GM21825 (cell line): Measurements from ENCODE around the gene SHROOM1.

Experiments used
- ATAC-seq: cut with Tn5 transposase; IDR thresholded peaks from one replicate; pipeline ENCODE4 v1.9.1; 2021; ENCODE audit warnings: mild to moderate bottlenecking, moderate library complexity; ENCODE audit not compliant: unreplicated experiment

SHROOM1 gene

DNA sequence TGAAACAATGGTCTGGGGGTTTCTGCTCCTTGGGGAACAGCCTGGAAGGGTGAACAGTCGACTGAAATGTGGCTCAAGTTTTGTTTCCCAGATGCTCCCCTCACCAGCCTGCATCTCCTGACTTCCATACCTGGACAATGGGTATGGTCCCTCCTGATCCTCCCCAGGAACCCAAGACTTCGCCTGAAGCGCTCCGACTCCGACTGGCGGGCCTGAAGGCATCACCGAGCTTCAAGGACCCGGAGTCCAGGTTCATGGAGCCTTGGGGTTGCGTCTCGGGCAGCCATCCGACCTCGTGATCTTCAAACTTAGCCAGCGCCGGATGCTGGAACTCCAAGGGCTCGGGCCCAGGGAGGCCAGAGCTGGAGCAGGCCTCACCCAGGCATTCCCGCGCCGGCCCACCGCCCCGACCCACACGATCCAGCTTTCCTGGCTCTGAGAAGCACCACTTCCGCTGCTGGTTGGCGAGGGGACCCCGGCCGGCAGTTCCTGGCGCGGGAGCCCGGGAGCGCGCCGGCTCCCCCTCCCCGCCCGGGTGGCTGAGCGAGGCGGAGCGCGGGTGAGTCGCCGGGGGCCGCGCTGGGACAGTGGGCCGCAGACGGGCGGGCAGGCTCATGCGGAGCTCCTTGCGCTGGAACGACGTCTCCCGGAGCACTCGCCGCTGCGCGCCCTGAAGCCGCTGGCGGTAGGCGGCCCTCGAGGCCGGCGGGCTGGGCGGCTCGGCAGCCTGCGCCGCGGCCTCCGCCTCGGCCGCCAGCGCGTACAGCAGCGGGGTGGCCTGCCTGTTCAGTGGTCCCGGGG lies 5.2 kb downstream of the SHROOM1 start:
- no peak for ATAC-seq

DNA sequence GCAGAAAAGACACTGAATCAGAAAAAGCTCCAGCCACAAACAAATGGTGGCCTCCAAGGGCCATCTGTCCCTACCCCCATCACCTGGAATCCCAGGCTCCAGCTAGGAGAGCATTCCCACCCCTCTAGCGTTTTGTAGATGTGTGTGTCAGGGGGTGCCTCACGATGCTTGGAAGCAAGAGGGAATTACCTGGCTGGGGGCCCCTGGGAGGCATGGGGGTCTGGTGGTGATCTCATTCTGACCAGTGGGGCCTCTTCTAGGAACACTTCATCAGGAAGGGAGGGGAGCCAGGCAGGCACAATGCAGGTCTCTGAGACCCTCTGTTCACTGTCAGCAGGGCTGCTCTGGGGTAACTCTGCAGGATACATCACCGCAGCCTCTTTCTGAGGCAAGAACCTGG lies 6.0 kb downstream of the SHROOM1 start:
- ATAC-seq, result no peak

GRCh38 chr5:132823481-132824050 lies 6.9 kb downstream of the SHROOM1 start:
- ATAC-seq, result no peak

GRCh38 chr5:132822650-132823480 lies 7.6 kb downstream of the SHROOM1 start:
- ATAC-seq, result no peak

DNA sequence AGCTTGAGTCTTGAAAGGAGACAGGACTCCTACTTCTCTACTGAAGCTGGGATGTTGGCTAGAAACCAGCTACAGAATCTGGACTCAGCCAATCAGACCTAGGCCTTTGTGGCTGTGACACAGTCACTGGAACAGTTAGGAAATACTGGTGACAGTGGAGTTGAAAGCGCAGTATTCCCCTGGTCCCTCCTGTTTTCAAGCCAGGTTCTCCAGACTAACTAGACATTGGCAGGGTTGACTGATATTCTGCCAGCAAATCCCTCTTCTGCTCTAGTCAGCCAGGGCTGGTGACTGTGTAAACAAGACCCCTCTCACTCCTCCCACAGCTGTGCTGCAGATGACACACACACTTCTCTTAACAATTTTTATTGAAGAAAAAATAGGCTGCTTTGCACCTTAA lies 8.7 kb downstream of the SHROOM1 start:
- ATAC-seq, result no peak

- ATAC-seq, result no peak
These were observed 9.1 kb downstream of the SHROOM1 start for GRCh38 chr5:132821350-132821749.

GRCh38 chr5:132820162-132820754 lies 10.2 kb downstream of the SHROOM1 start:
- peak; percentile 74 for ATAC-seq

GRCh38 chr5:132819468-132819867 lies 11.0 kb downstream of the SHROOM1 start:
- ATAC-seq, result no peak

DNA sequence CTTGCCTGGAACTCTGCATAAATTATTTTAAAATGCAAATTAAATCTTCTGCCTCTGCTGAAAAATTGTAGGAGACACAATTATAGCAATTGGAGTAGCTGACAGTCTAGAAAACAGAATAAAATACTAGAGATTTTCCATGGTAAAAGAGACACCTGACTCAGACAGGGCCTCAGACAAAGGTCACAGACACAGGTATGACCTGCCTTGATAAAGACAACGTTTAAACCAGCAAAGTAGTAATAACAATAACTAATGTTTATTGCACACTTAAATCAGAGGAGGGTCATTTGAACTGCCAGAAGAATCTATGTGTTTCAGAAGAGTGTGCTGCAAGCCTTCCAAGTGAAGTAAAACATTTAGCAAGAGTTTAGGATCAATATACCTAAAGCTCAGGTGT lies 13.4 kb downstream of the SHROOM1 start:
- ATAC-seq, result no peak

DNA sequence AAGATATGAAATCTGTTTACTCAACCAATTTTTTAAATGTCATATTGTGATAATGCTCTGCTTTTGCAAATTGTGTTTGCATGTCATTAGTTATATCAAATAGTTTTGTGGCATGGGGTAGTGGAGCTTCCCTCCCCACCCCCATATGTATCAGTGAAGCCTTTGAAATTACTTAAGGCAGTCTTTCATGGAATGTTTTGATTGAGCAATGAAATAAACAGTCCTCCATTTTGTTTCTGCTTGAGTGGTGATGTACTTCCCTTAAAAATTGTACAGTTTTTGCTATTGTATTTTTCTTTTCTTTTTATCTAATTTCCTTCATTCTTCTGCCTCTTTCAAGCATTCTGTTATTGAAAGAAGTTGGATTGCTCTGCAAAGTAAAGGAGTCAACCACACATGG lies 13.9 kb downstream of the SHROOM1 start:
- ATAC-seq, result no peak

- ATAC-seq, result no peak
These were observed 14.4 kb downstream of the SHROOM1 start for GRCh38 chr5:132816083-132816482.

GRCh38 chr5:132815454-132815853 lies 15.0 kb downstream of the SHROOM1 start:
- no peak for ATAC-seq

DNA sequence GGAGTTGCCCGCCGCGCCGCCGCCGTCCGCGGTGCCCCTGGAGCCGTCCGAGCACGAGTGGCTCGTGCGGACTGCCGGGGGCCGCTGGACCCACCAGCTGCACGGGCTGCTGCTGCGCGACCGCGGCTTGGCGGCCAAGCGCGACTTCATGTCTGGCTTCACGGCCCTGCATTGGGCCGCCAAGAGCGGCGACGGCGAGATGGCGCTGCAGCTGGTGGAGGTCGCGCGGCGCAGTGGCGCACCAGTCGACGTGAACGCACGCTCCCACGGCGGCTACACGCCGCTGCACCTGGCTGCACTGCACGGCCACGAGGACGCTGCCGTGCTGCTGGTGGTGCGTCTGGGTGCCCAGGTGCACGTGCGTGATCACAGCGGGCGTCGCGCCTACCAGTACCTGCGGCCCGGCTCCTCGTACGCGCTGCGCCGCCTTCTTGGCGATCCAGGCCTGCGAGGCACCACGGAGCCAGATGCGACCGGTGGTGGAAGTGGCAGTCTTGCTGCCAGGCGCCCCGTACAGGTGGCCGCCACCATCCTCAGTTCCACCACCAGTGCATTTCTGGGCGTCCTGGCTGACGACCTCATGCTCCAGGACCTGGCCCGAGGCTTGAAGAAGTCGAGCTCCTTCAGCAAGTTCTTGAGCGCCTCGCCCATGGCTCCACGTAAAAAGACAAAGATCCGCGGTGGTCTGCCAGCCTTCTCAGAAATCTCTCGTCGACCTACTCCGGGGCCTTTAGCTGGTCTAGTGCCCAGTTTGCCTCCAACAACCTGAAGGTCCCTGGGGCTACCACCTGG lies 15.7 kb downstream of the SHROOM1 start:
- ATAC-seq, result no peak

DNA sequence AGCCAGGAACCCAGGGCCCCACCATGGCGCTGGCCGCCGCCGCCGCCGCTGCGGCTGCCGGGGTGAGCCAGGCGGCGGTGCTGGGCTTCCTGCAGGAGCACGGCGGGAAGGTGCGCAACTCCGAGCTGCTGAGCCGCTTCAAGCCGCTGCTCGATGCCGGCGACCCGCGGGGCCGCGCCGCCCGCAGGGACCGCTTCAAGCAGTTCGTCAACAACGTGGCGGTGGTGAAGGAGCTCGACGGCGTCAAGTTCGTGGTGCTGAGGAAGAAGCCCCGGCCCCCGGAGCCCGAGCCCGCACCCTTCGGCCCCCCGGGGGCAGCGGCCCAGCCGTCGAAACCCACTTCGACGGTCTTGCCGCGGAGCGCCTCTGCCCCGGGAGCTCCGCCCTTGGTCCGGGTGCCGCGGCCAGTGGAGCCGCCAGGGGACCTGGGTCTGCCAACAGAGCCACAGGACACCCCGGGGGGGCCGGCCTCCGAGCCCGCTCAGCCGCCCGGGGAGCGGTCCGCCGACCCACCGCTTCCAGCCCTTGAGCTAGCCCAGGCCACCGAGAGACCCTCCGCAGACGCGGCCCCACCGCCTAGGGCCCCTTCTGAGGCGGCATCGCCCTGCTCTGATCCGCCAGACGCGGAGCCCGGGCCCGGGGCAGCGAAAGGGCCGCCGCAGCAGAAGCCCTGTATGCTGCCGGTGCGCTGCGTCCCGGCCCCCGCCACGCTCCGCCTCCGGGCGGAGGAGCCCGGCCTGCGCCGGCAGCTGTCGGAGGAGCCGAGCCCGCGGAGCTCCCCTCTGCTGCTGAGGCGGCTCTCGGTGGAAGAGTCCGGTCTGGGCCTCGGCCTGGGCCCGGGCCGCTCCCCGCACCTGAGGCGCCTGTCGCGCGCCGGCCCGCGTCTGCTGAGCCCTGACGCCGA lies 16.6 kb downstream of the SHROOM1 start:
- no peak for ATAC-seq

DNA sequence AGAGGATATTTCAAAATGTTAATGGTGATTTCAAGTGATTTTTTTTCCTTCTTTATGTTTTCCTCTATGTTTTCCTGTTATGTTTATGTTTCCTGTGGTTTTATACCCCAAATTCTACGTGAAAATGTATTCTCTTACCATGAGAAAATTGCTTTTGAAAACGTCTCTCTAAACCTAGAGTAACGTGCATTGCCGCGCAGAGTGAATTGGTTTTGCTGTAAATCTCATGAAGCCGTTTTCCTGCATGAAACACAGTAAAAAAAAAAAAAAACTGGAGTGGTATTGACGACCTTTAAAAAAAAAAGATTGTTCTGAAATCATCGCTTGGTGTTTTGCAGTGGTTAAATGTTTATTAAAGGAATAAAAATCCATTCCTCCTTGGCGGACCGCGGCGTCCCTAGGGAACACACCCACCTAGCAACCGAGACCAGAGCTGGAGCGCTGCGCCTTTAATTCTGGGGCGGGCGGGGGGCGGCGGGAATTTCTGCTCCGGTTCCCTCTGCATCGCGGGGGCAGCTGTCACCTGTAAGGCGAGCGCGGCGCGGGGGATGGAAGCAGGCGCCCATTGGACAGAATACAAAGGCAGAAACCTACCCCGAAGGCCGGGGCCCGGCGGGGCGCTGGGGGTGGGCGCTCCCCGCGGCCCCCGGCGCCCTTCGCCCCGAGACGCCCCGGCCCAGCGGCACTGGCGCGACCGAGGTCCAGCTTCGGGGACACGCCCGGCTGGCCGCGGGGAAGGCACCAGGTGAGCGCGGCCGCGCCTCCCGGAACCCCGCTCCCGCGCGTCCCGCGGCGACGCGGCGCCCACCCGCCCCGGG lies 17.5 kb downstream of the SHROOM1 start, which contains the start of gene SOWAHA:
TSS of gene SOWAHA (plus strand) at position 522 of the 818 bp plus-strand sequence. CDS start 320 bp downstream, outside the sequence.
- no peak for ATAC-seq

GRCh38 chr5:132812123-132812765 lies 18.2 kb downstream of the SHROOM1 start:
- ATAC-seq, result no peak

DNA sequence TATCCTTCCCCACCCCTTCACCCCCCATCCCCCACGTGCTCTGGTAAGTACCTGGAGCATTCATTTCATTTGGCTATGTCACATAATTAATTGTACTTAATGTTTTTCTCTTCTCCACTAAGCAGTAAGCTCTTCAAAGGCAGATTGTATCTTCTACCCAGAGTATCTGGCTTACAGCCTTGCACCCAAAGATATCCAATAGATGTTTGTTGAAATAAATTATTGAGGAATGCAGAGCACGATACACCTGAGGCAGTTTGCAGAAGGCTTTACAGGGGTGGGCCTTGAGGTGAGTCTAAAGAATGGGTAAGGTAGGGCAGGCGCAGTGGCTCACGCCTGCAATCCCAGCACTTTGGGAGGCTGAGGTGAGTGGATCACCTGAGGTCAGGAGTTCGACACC lies 19.8 kb downstream of the SHROOM1 start:
- no peak for ATAC-seq

DNA sequence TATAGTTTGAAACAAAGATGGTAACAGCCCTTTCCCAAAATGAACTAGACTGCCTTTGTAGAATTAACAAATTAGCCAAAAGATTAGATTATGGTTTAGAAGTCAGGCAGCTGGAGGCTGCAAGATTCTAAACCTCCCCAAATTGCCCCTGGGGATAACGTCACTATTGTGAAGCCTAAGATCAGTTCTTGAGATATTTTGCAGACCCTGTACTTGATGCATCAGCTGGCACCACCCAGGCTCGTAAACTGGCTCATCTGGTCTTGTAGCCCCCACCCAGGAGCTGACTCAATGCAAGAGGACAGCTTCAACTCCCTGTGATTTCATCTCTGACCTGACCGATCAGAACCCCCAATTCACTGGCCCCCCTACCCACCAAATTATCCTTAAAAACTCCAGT lies 21.6 kb downstream of the SHROOM1 start:
- no peak for ATAC-seq
